ENCODE data around the gene GSS.

The GSS gene

DNA sequence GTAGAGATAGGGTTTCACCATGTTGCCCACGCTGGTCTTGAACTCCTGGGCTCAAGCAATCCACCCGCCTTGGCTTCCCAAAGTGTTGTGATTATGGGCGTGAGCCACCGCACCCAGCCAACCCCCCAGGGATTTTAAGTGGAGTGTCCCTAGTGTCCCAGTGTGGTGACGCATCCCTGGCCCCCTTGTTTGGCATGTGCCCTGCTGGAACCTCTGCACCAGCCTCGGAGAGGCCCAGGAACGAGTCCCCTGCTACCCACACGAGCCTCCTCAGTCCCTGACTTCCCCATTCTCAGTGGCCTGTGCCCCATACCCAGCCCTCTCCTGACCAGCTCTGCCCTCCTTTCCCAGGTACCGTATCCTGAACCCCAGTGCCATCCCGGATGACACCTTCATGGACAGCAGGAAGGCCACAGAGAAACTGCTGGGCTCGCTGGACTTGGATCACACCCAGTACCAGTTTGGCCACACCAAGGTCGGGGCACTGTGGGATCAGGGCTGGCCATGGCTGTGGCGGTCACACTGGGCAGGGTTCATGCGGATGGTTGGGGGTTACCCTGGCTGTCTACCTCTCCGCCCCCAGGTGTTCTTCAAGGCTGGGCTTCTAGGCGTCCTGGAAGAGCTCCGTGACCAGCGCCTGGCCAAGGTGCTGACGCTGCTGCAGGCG is 37.3 kb upstream of the GSS start:
- no peak for DNase-seq

DNA sequence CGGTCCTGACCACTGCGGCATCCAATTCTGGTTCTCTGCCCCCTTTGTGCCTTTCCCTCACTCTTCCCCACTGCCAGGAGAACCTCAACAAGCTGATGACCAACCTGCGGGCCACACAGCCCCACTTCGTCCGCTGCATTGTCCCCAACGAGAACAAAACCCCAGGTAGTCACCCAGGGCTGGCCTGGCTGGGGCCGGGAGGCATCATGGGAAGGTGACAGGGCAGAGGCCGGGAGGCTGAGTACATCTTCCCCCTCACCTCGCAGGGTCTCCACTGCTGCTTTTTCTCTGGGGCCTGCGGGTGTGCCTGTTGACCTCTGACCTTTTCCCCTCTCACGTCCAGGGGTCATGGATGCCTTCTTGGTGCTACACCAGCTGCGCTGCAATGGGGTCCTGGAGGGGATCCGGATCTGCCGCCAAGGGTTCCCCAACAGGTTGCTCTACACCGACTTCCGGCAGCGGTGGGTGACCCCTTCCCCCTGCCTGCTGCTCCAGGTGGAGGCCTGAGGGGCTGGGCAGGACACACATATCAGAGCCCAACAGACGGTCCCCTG is 35.1 kb upstream of the GSS start:
- no peak for DNase-seq

DNA sequence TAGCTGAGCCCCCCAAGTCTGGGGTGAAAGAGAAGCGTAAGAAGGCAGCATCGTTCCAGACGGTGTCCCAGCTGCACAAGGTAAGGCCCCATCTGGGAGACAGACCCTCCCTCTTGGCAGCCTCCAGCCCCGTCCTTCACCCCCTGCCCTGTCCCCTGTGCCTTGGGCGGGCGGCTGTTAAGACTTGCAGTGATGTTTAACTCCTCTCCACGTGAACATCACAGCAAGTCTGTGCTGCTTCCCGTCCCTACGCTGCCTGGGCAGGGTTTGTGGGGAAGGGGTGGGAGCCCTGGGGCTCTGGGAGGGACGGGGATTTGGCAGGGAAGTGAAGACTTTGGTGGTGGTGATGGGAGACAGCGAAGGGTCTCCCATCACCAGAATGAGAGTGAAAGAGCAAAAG is 34.6 kb upstream of the GSS start:
- no peak for DNase-seq

DNA sequence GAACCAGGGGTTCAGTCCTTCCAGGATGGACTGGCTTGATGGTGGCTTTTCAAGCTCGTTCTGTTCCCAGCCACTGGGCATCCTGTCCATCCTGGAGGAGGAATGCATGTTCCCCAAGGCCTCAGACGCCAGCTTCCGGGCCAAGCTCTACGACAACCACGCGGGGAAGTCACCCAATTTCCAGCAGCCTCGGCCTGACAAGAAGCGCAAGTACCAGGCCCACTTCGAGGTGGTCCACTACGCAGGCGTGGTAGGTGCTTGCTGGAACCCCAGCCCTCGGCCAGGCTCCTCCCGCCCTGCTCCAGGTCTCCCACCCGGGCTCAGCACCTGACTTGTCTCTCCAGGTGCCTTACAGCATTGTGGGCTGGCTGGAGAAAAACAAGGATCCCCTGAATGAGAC is 34.1 kb upstream of the GSS start:
- DNase-seq, result no peak

DNA sequence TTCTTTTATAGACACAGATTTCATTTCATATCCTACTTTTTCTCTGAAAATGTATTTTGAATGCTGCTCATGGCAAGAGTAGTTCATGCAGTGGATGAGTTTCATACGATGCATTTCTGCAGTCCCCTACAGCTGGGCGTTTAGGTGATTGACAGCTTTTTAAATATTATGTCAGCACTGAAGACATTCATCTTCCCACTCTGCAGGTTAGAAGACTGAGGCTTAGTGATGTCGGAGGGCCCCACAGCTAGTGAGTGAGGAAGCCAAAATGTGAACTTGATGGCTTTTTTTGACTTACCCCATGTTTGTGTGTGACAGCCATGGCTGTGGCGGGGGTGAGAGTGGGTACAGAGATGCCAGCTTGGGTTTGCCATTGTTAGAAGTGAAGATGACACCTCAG is 33.5 kb upstream of the GSS start:
- no peak for DNase-seq

DNA sequence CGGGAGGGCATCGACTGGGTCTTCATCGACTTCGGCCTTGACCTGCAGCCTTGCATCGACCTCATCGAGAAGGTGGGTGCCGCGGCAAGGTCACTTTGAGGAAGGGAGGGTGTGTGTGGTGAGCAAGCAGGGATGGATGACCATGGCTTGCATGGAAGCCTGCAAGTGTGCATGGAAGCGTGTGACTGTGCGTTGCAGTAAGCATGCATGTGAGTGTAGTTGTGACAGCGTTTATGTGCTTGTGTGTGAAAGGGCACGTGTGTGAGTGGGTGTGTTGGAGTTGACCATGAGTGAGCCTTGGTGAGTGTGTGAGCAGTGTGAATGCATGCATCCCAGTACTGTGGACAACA is 32.6 kb upstream of the GSS start:
- no peak for DNase-seq

DNA sequence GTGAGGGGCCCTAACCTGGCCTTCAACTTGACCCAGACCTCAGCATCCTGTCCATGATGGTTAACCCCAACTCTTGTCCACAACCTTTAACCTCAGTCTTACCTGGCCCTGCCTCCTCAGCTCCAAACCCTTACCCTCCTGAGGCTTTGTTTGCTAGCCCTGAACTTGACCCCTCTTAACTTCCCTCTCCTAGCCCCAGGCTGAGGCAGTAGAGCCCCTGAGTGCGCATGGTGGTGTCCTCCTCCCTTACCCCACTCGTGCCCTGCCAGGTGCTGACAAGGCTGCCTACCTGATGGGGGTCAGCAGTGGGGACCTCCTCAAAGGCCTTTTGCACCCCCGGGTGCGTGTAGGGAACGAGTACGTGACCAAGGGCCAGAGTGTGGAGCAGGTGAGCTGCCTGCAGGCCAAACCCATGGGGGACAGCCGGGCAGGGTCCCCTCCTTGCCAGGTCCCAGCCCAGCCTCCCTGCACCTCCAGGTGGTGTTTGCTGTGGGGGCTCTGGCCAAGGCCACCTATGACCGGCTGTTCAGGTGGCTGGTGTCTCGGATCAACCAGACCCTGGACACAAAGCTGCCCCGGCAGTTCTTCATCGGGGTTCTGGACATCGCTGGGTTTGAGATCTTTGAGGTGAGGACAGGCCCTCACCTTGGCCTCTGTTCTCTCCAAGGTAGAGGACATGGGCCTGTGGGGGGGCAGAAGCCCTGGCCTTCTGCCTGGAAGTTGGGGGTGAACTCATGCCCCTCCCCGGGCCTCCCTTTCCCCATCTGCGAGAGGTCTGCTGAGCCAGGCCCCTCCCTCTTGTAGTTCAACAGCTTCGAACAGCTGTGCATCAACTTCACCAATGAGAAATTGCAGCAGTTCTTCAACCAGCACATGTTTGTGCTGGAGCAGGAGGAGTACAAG is 31.9 kb upstream of the GSS start:
- DNase-seq, result no peak

DNA sequence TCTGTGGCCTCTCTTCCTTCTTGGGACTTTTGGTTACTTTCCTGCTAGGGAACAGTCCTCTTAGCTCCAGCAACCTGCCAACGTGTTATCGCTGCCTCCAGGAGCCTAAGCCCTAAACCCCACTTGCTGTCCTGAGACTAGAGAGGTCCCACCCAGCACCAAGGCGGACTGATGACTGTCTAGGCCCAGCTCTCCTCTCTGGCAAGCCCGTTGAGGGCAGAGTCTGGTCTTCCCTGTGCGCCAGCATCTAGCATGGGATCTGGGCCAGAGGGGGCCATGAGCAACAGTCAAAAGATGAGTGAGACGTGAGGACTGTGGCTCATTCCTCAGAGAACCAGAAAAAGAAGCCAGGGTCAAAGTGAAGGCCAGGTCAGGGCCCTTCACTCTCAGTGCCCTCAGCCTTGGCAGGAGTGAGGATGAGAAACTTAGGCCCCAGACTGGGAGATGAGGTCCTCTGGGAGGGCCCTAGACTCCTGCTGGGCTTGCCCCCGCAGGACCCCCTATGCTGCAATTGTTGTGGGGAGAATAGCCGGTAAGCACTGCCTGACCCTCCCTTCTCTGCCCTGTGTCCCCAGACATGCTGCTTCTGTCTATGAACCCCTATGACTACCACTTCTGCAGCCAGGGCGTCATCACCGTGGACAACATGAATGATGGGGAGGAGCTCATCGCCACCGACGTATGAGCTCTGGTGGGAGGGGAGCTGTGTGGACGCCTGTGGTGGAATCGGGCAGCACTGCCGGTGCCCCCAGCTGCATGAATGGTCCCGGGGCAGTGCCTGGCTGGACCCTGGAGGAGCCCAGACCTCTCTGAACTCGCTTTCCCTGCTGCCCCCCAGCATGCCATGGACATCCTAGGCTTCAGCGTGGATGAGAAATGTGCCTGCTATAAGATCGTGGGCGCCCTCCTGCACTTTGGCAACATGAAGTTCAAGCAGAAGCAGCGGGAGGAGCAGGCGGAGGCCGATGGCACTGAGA is 31.0 kb upstream of the GSS start:
- DNase-seq, result no peak

DNA sequence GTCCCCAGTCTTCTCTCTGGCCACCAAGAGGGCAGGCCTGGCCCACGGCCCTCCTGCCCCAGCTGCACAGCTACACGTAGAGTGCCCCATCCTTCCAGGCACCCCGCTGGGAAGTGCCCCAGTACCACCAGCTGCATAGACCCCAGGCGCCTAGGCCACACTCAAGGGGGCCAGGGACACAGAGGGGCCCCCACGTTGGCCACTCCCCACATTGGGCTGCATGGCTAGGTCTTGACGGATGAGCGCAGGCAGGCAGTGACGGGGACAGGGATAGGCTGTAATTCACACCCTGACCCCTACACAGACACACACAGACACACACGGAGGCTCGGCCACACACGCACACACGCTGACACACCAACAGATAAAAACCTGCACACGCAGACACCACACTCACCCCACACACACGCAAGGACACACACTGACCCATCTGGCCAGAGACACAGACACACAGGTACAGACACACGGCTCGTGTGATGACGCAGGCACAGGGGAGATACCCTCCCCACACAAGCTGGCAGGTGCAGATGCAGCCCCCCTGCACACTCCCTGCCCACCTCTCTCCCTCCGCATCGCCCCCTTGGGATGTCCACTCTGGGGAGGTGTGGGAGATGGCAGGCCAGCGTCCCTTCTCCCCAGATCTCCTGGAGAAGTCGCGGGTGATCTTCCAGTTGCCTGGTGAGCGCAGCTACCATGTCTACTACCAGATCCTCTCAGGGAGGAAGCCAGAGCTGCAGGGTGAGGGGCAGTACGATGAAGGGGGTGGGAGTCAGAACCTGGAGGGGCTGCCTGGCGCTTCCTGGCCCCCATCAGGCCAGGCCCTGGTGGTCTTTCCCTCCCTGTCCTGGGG is 30.1 kb upstream of the GSS start:
- DNase-seq, result no peak

DNA sequence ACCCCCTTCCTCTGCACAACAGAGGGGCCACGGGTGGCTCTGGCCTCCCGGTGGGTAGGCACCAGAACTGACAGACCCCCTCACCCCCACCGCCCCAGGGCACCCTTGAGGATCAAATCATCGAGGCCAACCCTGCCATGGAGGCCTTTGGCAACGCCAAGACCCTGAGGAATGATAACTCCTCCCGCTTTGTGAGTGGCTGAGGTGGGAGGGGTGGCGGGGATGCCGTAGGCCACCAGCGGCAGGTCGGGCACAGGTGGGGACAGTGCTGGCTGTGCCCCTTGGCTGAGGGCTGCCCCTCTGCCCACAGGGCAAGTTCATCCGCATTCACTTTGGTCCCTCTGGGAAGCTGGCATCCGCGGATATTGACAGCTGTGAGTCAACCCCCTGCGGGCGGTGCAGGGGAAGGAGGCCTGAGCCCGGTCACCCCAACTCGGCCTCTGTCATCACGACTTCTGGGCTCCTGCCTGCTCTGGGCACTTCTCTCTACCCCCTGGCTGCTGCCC is 29.2 kb upstream of the GSS start:
- DNase-seq, result no peak

DNA sequence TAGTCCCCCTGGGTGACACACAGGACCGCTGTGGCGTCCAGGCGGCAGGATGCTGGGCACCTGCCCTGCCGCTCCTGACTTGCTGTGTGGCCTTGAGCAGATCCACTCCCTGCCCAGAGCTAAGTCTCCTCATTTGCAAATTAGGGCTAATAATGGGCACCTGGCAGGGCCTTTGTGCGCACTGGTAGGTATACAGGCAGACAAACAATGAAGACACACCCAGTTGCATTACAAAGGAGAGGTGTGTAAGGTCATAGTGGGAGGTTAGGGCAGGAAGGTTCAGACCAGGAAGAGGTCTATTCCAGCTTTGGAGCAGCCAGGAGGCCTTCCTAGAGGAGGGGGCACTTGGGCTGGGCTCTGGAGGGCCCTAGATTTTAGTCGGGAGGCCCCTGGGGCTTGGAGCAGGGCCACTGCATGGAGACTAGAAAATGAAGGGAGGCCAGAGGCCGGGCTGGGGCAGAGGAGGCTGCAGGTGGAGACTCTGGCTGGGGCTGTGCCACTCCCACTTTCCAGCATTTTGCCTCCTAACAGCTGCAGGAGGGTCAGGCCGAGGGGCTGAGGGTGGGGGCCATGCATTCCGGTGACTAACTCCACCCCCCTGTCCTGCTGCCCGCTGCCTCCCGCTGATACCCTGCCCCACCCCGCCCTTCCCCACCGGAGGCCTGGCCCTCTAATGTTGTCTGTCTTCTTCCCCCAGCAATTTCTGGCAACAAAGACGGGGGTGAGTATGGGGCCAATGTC is 28.6 kb upstream of the GSS start:
- no peak for DNase-seq

DNA sequence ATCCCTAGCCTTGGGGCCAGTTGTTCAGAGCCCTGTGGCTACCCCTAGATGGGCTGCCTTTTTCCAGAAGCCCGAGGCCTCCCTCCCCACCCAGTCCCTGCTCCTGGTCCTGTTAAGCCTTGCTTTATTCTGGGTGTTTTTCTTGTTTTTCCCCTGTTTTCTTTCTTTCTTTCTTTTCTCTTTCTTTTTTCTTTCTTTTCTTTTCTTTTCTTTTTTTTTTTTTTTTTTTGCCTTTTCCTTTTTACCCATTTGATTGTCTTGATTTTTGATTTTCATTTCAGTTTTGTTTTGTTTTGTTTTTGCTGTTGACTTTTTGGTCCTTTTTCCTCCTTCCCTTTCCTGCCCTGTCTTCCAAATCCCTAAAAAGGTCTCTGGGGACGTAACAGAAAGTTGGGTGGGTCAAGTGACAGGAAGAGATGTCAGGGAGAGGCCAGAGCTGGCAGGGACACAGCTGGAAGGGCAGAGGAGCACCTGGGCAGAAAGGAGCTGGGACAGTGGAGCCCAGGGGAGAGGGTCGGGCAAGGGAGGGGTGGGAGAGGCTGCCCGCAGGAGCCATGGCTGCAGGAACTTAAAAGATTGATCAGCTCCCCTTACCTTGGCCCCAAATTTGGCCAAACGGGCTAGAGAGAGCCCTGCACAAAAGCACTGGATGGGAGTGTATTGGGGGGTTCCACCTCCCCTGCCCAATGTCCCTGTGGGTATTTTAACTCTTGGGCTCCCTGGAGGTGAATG is 27.6 kb upstream of the GSS start:
- no peak for DNase-seq

DNA sequence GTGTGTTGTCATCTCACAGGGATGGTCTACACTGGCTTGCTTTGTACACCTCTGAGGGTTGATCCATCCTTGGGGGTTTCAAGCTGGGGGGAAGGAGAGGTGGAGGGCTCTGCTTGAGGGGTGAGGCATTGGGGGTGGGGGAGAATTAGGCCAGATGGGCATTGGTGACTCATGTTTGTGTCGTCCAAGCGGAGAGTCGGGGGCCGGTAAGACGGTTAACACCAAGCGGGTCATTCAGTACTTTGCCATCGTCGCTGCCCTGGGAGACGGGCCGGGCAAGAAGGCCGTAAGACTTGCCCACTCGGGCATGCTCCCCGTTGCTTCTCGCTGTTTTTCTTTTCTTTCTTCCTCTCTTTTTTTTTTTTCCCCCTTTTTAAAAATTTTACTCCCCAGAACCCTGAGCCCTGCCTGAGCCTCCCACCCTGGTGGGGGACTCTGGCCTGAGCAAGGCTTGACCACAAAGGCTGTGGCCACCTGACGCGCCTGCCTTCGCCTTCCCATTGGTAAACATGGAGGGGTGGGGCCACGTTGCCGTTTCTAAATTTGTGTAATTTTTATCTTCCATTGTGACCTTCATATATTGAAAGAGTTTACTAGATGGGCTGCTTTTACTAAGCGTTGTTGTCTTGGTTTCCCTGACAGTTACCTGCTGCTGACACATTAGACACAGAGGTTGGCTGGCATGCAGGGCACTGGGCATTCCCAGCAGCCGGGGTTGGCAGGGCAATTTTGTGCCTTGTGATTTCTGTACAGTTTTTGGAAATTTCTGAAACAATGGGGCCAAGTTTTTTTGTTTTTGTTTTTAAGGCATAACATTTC is 26.9 kb upstream of the GSS start:
- DNase-seq, result no peak

DNA sequence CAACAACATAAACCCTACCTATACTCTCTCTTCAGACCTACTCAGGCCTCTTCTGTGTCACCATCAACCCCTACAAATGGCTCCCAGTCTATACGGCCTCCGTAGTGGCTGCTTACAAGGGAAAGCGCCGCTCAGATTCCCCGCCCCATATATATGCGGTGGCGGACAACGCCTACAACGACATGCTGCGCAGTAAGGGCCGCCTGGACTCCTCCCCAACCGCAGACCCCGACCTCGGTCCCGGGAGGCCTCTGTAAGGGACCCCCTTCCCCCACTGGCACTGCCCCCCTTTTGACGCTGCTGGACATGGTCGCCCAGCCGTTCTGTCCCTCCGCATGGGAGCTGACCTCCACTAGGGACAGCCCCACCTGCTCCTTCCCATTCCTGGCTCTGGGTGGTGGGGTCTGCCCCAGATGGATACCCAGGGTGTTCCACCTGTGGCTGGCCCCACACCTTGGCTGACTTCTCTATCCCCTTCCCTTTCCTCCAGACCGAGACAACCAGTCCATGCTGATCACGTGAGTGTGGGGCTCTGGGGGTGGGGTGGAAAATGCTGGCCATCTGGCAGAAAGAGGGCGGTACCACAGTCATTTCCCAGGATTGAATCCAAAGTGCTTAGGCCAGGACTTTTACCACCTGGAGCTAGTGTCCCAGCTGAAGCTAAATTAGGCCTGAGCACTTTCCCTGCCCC is 25.1 kb upstream of the GSS start:
- DNase-seq, result peak; percentile 14

DNA sequence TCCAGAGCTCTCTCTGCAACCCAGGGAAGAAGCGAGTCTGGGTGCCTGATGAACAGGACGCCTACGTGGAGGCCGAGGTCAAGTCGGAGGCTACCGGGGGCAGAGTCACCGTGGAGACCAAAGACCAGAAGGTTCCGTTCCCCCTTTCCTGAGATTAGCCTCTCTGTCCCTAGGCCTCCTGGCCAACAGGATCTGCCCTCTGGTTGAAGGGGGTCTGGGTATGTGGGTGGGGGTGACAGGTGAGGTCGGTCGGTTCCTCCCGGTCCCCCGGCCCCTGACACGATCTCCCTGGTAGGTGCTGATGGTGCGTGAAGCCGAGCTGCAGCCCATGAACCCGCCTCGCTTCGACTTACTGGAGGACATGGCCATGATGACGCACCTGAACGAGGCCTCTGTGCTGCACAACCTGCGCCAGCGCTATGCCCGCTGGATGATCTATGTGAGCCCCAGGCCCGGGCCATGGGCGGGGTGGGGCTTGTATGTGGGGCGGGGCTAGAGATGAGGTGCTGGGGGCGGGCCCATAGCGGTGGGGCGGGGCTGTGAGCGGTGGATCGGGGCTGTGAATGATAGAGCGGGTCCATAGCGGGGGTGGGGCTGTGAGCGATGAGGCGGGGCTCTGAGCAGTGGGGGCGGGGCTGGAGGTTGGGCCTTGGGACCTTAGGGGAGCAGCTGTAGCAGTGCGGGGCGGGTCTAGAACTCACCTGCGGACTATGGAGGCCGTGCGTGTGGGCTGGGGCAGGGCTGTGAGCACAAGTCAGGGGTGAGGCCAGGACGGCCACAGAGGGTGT is 24.0 kb upstream of the GSS start:
- no peak for DNase-seq

DNA sequence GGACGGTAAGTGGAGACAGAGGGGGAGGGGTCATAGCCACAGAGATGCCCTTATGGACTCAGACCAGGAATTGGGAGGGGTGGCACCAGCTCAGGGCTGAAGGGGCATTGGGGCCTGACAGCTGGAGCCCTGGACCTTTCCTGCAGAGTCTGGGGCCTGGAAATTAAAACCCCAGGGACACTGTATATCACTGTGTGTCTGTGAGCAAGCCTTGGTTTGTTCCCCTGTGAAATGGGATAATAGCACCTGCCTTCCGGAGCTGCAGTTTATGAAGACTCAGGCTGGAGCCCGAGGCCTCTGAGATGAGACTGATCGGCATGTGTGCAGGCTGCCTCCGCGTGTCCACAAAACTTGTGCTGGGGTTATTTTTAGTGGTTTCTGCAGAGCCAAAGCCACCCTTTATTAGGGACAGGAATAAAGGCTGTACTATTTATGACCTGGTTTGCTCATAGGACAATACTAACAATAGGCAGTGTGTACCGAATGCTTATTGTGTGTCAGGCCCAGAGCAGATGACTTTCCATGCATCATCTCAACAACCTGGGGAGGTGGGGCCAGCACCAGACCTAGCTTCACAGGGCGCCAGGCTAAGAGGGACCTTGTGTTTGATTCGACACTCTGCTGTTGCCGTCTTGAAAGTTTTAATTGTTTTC is 22.6 kb upstream of the GSS start:
- no peak for DNase-seq

DNA sequence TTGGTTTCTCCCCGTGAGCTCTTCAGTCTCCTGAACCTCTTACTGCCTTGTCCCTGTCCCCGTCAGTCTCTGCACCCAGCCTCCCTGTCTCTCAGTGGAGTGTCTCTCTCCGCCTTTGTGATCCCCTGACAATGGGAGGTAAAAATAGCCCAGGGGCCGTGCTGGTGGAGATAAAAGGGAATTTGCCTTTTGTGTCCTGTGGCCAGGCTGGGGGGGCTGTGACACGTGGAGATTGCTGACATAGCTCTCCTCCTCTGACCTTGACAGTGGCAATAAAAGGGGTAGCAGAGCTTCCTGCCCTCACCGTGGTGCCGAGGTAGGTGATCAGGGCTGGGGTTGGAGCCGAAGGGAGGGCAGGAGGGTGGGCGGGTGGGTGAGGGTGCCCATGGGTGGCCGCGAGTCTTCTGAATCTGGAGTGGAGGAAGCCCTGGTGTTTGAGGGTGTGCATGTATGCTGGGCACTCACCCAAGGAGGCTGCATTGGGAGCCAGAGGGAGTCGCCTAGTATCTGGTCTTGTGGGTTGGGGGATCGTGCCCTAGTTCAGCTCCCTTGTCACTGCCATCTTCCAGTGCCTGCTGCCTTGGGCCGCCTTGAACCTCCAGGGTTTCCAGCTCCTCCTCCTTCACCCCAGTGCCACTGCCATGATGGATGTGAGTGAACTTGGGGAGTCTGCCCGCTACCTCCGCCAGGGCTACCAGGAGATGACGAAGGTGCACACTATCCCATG is 21.9 kb upstream of the GSS start:
- DNase-seq, result no peak

Data from HCEC 1CT (cell line).